BE2C (cell line): ENCODE measurements around the gene MAN2A2.
"Not testable (repeated sequence)": the region's sequence is repeated elsewhere in the genome, so short reads cannot be mapped to it uniquely, and the experiment has no call there.

Experiments used
- DNase-seq: peaks from one replicate; pipeline ENCODE4 v3.0.0-alpha.2; 2020
- H3K27me3 ChIP-seq: fragments of 250-450 bp; sonication (Bioruptor Pico); 2 replicates; pipeline ENCODE4 v1.5.1; 2020; ENCODE audit warnings: mild to moderate bottlenecking
- H3K36me3 ChIP-seq: fragments of 250-450 bp; sonication (Bioruptor Pico); 2 replicates; pipeline ENCODE4 v1.5.1; 2020; ENCODE audit warnings: mild to moderate bottlenecking
- H3K4me1 ChIP-seq: fragments of 250-450 bp; sonication (Bioruptor Pico); 2 replicates; pipeline ENCODE4 v1.5.1; 2020
- H3K4me3 ChIP-seq: 2 replicates; pipeline ENCODE4 v1.5.1; 2011; ENCODE audit warnings: low read depth, low read length
- H3K9me3 ChIP-seq: fragments of 250-450 bp; sonication (Bioruptor Pico); 2 replicates; pipeline ENCODE4 v1.5.1; 2020
- CTCF ChIP-seq: IDR thresholded peaks from 2 replicates; pipeline ENCODE4 v1.5.1; 2012; ENCODE audit warnings: mild to moderate bottlenecking, low read depth, low read length

MAN2A2 gene

GRCh38 chr15:90921887-90922286, 18.8 kb downstream of the MAN2A2 start:
- Histone ChIP-seq H3K9me3 (no peaks in the 10 kb centered on the region), H3K27me3 (no peaks in the 10 kb centered on the region), H3K4me3 (no peak overlapping the region), H3K4me1 (no peaks in the 10 kb centered on the region), H3K36me3 (no peaks in the 10 kb centered on the region; the same call in none of the 2 replicates)
- DNase-seq = no peak
- no peak for TF ChIP-seq CTCF

DNA sequence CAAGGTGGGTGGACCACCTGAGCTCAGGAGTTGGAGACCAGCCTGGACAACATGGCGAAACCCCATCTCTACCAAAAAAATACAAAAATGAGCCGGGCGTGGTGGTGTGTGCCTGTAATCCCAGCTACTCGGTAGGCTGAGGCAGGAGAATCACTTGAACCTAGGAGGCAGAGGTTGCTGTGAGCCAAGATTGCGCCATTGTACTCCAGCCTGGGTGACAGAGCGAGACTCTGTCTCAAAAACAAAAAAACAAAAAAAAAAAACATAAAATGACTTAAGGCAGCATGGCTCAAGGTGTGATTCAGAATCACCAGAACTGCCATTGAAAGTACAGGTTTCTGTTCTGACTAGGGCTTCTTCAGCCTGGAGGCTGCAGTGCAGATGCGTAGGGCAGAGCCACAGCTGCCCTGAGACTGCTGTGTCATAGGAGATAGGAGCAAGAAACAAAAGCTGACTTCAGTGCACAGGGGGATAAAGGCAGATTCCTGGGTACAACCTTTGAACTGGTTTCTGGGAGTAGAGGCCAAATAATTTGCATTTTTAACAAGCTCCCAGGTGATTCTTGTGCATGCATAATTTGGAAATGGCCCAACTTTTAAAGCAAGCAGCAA, 19.7 kb downstream of the MAN2A2 start:
- H3K4me3 ChIP-seq, H3K9me3 ChIP-seq, H3K27me3 ChIP-seq, H3K4me1 ChIP-seq, H3K36me3 ChIP-seq, DNase-seq: not testable (repeated sequence)

DNA sequence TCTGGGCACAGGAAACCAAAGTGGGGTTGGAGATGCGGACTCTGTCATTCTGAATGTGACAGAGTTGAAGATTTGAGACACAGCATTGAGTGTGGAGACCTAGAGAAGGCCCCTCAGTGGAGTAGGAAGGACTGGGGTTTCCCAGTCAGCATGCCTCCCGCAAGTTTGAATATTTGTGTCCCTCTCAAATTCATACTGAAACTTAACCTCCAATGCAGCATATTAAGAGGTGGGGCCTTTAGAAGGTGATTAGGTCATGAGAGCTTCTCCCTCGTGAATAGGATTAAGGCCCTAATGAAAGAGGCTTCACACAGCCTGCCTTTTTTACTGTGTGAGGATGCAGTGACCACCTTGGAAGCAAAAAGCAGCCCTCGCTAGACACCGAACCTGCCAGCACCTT, 21.3 kb downstream of the MAN2A2 start:
- no peaks in the 10 kb centered on the region; the same call in 1 of the 2 replicates for H3K36me3 ChIP-seq
- DNase-seq = no peak

GRCh38 chr15:90926766-90927165, 23.7 kb downstream of the MAN2A2 start:
- DNase-seq, H3K4me3 ChIP-seq, H3K4me1 ChIP-seq, H3K9me3 ChIP-seq, H3K36me3 ChIP-seq, H3K27me3 ChIP-seq: not testable (repeated sequence)

More for the DNA sequence above, 21.3 kb downstream of the MAN2A2 start:
- Histone ChIP-seq H3K4me3 (no peak overlapping the region), H3K9me3 (no peaks in the 10 kb centered on the region), H3K4me1 (no peaks in the 10 kb centered on the region), H3K27me3 (no peaks in the 10 kb centered on the region)
- no peak for TF ChIP-seq CTCF

DNA sequence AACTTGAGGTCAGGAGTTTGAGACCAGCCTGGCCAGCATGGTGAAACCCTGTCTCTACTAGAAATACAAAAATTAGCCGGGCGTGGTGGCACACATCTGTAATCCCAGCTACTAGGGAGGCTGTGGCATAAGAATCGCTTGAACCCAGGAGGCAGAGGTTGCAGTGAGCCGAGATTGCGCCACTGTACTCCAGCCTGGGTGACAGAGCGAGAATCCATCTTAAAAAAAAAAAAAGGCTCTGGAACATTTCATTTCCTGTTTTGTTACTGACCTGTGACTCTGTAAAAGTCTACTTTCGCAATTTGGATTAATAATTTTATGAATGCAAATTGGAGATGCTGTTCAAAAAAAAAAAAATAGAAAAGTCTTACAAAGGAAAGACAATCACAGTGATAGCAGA, 25.0 kb downstream of the MAN2A2 start:
- not testable (repeated sequence) for H3K27me3 ChIP-seq, H3K4me3 ChIP-seq, H3K9me3 ChIP-seq, H3K4me1 ChIP-seq, DNase-seq, H3K36me3 ChIP-seq

GRCh38 chr15:90929246-90930019, 26.3 kb downstream of the MAN2A2 start:
- no peaks in the 10 kb centered on the region for H3K27me3 ChIP-seq
- H3K4me1 ChIP-seq = 0 out of 2 replicates have a peak, but pooled peaks cover 3% of the 10 kb centered on the region
- peak overlapping the region; percentile 79 for H3K4me3 ChIP-seq
- H3K9me3 ChIP-seq = no peaks in the 10 kb centered on the region
- no peak for DNase-seq
- no peaks in the 10 kb centered on the region for H3K36me3 ChIP-seq
- no peak for TF ChIP-seq CTCF

- TF ChIP-seq CTCF = no peak
- H3K36me3 ChIP-seq = no peaks in the 10 kb centered on the region
- H3K9me3 ChIP-seq = no peaks in the 10 kb centered on the region
- 0 out of 2 replicates have a peak, but pooled peaks cover 3% of the 10 kb centered on the region for H3K4me1 ChIP-seq
- H3K4me3 ChIP-seq = peak overlapping the region; percentile 95
- no peaks in the 10 kb centered on the region for H3K27me3 ChIP-seq
- no peak for DNase-seq
Observed at GRCh38 chr15:90930861-90931574, 27.9 kb downstream of the MAN2A2 start.
